ENCODE results near the gene SLC26A2. TPM values are rescaled to one million over a fixed set of nuclear protein-coding genes. Genes with fewer than 3 reads are reported as not detected.

SLC26A2 gene
- total and polyA plus RNA-seq, 3 donors from 2014 or later: 7.4 to 16.3 (median 13.5) TPM

GRCh38 chr5:149963729-149964128 lies 3.2 kb downstream of the SLC26A2 start:
- H3K36me3 ChIP-seq (ENCODE audit: low read depth, missing control alignments): no peaks in the 10 kb centered on the region
- H3K4me3 ChIP-seq: no peak overlapping the region
- H3K27ac ChIP-seq: no peak overlapping the region
- intact Hi-C loops (cut with DNase I; ENCODE audit: low total_unique reads): loop anchor here (10.0 kb wide), 1 partner anchor 119 kb away; no protein-coding TSS in a partner anchor
- no peak for DNase-seq
- peaks cover 24% of the 10 kb centered on the region for H3K4me1 ChIP-seq
- H3K9me3 ChIP-seq: no peaks in the 10 kb centered on the region
- no peak for TF ChIP-seq POLR2A (IDR thresholded peaks at IDR 0.05)
- no peak for TF ChIP-seq CTCF (IDR thresholded peaks at IDR 0.05)
- no peaks in the 10 kb centered on the region for H3K27me3 ChIP-seq
- 93 to 95% methylated on average over 3 of the region's 3 CpGs for WGBS, 2 donors

DNA sequence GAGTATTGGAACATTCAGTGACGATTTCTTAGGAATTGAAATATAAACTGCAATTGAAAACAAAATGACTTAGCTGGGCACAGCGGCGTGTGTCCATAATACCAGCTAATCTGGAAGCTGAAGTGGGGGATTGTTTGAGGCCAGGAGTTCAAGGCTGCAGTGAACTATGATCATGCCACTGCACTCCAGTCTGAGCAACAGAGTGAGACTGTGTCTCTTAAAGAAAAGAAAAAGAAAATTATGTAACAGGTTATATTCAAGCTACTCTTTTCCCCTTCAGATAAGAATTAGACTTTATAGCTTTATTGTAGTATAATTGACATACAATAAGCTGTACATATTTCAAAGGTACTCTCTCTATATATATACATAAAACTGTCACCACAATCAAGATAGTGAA lies 6.4 kb downstream of the SLC26A2 start:
- 38 to 56% methylated on average over 3 of the region's 3 CpGs for WGBS, 2 donors
- H3K36me3 ChIP-seq (ENCODE audit: low read depth, missing control alignments): no peaks in the 10 kb centered on the region
- no peaks in the 10 kb centered on the region for H3K9me3 ChIP-seq
- no peak for DNase-seq
- H3K27me3 ChIP-seq: no peaks in the 10 kb centered on the region
- no peak overlapping the region for H3K4me3 ChIP-seq
- intact Hi-C loops (cut with DNase I; ENCODE audit: low total_unique reads): loop anchor here (10.0 kb wide), 1 partner anchor 122 kb away; no protein-coding TSS in a partner anchor
- peaks cover 9% of the 10 kb centered on the region for H3K4me1 ChIP-seq
- no peak overlapping the region for H3K27ac ChIP-seq
- TF ChIP-seq POLR2A (IDR thresholded peaks at IDR 0.05) (no peak), CTCF (IDR thresholded peaks at IDR 0.05) (no peak)

DNA sequence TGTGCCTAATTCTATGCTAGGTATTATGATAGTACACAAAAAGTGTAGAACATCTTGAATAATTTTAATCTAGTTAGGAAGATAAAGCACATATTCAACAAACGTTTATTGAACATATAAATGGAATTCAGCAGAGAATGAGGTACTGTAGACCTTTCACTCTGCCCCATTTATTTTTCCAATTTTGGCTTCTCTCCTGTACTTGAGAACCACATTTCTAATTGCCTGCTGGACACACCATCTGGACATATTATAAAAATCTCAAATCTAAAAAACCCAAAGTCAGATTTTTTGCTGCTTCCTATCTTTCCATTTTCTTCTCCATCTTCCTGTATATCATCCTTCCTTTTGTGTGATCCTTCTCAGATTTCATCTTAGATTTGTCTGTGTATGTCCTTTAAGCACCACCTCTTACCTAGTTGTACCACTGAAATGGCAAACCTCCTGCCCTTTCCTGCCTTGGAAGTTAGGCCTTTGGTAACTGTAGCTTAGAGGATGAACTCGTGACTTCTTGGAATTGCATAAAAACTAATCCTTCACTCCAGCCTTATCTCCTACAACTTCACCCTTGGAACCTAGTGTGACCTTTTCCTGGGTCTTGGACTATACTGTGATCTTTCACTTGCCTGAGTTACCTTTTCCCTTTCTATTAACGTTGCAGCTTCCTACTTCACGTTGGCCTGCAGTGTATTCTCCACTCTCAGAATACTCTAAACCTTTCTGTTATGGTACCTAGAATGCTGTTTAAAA lies 8.8 kb downstream of the SLC26A2 start:
- no peaks in the 10 kb centered on the region for H3K9me3 ChIP-seq
- no peak overlapping the region for H3K4me3 ChIP-seq
- DNase-seq: no peak
- H3K27ac ChIP-seq: no peak overlapping the region
- WGBS, 2 donors: 83% methylated on average over 4 of the region's 4 CpGs
- no peaks in the 10 kb centered on the region for H3K36me3 ChIP-seq (ENCODE audit: low read depth, missing control alignments)
- peaks cover 9% of the 10 kb centered on the region for H3K4me1 ChIP-seq
- no peak for TF ChIP-seq CTCF (IDR thresholded peaks at IDR 0.05)
- TF ChIP-seq POLR2A (IDR thresholded peaks at IDR 0.05): no peak
- no peaks in the 10 kb centered on the region for H3K27me3 ChIP-seq
- intact Hi-C loops (cut with DNase I; ENCODE audit: low total_unique reads): loop anchor here (10.0 kb wide), 1 partner anchor 125 kb away; no protein-coding TSS in a partner anchor

DNA sequence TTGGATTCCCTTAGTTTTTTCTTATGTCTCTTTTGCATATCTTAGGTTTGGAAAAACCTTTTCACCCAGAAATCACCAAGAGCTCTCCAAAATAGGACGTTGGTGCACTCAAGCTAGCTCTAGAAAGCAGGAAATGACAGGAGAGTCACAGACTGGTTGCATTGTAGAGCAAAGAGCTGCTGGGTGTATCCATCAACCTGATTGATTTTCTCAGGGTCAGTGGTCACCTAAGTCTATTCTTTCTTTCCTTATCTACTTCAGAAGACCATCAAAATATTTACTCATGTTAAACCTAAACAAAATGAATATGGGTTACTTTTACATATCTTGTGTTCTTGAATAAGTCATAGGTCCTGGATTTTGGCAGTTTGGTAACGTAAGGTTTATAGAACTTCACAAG lies 14.9 kb downstream of the SLC26A2 start:
- no peak for DNase-seq
- Histone ChIP-seq H3K4me3 (no peak overlapping the region), H3K4me1 (no peaks in the 10 kb centered on the region), H3K27ac (no peak overlapping the region), H3K36me3 (ENCODE audit: low read depth, missing control alignments) (no peaks in the 10 kb centered on the region), H3K9me3 (no peaks in the 10 kb centered on the region), H3K27me3 (no peaks in the 10 kb centered on the region)
- TF ChIP-seq POLR2A (IDR thresholded peaks at IDR 0.05) (no peak), CTCF (IDR thresholded peaks at IDR 0.05) (no peak)
- intact Hi-C loops (cut with DNase I; ENCODE audit: low total_unique reads): no loop called here
- WGBS, 2 donors: 67 to 73% methylated on average over 2 of the region's 2 CpGs

DNA sequence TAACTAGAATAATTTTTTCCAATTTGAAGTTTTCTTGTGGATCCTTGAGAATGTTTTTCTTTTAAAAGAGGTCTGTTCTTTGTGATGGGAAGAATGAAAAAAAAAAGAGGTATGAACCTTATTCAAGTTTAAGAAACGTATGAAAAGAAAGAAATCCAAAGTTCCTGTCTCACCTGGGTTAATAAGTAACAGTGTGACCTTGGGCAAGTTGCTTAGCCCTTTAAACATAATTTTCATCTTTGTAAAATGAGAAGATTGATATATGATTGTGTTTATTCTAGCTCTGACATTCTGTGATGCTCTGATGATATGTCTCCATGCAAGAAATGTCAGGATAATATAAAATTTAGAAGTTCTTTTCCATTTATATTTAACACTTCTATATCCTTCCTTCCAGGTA lies 19.3 kb downstream of the SLC26A2 start:
- intact Hi-C loops (cut with DNase I; ENCODE audit: low total_unique reads): no loop called here
- Histone ChIP-seq H3K27me3 (no peaks in the 10 kb centered on the region), H3K9me3 (no peaks in the 10 kb centered on the region), H3K4me1 (no peaks in the 10 kb centered on the region), H3K36me3 (ENCODE audit: low read depth, missing control alignments) (no peaks in the 10 kb centered on the region), H3K4me3 (no peak overlapping the region), H3K27ac (no peak overlapping the region)
- WGBS, 2 donors: 86 to 95% methylated on average over 1 of the region's 1 CpG
- TF ChIP-seq CTCF (IDR thresholded peaks at IDR 0.05) (no peak), POLR2A (IDR thresholded peaks at IDR 0.05) (no peak)
- no peak for DNase-seq
